Esophagus squamous epithelium (tissue), 4 donors: ENCODE results near the gene HTRA2.

ENCODE experiments used
- POLR2A ChIP-seq, 4 donors: fragments of 450-650 bp; IDR thresholded peaks; one replicate each; pipeline ENCODE4 v1.6.1; 2017; ENCODE audit warnings: antibody characterized with exemption in 4 of 4, mild to moderate bottlenecking in 4 of 4, moderate library complexity in 3 of 4
- TF ChIP-seq, protein P1 (sequence below), 6 experiments: fragments of 450-650 bp in 4 of 6; fragments of 200-600 bp in 2 of 6; sonication (generic) in 2 of 6; IDR thresholded peaks; one replicate each; pipeline ENCODE4 v1.5.1; 2016 to 2019; ENCODE audit warnings: antibody characterized with exemption in 6 of 6, mild to moderate bottlenecking in 4 of 6, moderate library complexity in 4 of 6

DNA sequence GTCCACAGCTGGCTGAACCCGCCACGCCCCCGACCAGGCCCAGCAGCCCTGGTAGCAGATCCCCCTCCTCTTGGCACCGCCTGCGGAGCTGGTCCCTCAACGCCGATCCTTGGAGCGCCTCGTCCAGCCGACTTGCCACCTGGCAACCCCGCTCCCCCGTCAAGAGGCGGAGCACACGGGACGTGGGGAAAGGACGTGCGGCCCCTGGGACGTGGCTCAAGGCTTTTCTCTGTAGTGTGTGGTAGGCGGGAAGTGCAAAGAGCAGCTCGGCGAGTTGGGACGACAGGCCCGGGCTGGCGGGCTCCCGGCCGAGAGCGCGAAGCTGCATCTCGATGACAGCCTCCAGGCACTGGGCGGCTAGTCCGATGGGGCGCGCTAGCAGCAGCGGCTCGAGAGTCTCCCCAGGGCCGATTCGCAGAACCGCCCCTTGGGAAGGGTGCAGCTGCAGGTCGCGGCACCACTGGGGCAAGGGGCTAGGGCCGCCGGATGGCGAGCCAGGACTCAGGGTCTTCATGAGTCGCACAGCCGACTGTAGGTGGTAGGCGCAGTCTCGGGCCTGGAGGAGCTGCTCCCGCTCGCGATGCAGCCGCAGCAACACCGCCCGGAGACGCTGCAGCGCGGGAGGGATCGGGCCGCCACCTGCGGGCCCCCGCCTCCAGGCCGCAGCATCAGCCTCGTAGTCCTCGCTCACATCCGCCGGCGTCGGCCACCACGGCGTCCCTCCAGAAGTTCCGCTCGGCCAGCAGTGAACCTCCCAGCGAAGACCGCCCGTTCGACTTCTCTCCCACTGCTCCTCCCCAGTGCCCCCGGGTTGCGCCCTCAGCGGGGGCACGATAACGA is 47.6 kb upstream of the HTRA2 start:
- TF ChIP-seq, protein P1, sequence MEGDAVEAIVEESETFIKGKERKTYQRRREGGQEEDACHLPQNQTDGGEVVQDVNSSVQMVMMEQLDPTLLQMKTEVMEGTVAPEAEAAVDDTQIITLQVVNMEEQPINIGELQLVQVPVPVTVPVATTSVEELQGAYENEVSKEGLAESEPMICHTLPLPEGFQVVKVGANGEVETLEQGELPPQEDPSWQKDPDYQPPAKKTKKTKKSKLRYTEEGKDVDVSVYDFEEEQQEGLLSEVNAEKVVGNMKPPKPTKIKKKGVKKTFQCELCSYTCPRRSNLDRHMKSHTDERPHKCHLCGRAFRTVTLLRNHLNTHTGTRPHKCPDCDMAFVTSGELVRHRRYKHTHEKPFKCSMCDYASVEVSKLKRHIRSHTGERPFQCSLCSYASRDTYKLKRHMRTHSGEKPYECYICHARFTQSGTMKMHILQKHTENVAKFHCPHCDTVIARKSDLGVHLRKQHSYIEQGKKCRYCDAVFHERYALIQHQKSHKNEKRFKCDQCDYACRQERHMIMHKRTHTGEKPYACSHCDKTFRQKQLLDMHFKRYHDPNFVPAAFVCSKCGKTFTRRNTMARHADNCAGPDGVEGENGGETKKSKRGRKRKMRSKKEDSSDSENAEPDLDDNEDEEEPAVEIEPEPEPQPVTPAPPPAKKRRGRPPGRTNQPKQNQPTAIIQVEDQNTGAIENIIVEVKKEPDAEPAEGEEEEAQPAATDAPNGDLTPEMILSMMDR (IDR thresholded peaks at IDR 0.05): no peak
- TF ChIP-seq POLR2A (IDR thresholded peaks at IDR 0.05): no peak
